DND-41 (cell line): ENCODE measurements around the gene TNFSF12.

Source experiments
- ATAC-seq: fragments of 200-7000 bp; cut with Tn5 transposase; 3 replicates; pipeline ENCODE4 v1.9.1; 2021; ENCODE audit warnings: low read depth; ENCODE audit not compliant: insufficient read depth
- DNase-seq: peaks from one replicate; pipeline ENCODE4 v3.0.0-alpha.2; 2020
- H2AFZ ChIP-seq: 2 replicates; pipeline ENCODE4 v1.6.0; 2012; ENCODE audit warnings: low read depth, low read length
- H3K27ac ChIP-seq: 2 replicates; pipeline ENCODE4 v1.5.1; 2012; ENCODE audit warnings: low read length, inconsistent platforms
- H3K27me3 ChIP-seq: fragments of 200-600 bp; sonication (generic); 2 replicates; pipeline ENCODE4 v1.6.0; 2012; ENCODE audit warnings: low read length, mild to moderate bottlenecking, inconsistent platforms; ENCODE audit not compliant: insufficient read depth, poor library complexity
- H3K36me3 ChIP-seq: 2 replicates; pipeline ENCODE4 v1.5.1; 2012; ENCODE audit warnings: low read length, inconsistent platforms; ENCODE audit not compliant: insufficient read depth
- H3K4me1 ChIP-seq: 2 replicates; pipeline ENCODE4 v1.5.1; 2012; ENCODE audit warnings: mild to moderate bottlenecking, low read length; ENCODE audit not compliant: insufficient read depth
- H3K4me2 ChIP-seq: 2 replicates; pipeline ENCODE4 v1.6.0; 2012; ENCODE audit warnings: mild to moderate bottlenecking, moderate library complexity, low read length, inconsistent platforms; ENCODE audit not compliant: insufficient read depth
- H3K4me3 ChIP-seq, 2 experiments: fragments of 200-600 bp in 1 of 2; shearing (Covaris generic) in 1 of 2; 2 replicates each; pipeline ENCODE4 v1.5.1; 2012 to 2016; ENCODE audit warnings: inconsistent platforms in 2 of 2, low read length in 2 of 2, mild to moderate bottlenecking in 2 of 2, low read depth in 1 of 2, moderate library complexity in 1 of 2
- H3K79me2 ChIP-seq: 2 replicates; pipeline ENCODE4 v1.6.0; 2012; ENCODE audit warnings: low read length, inconsistent platforms; ENCODE audit not compliant: insufficient read depth
- H3K9ac ChIP-seq: 2 replicates; pipeline ENCODE4 v1.6.0; 2012; ENCODE audit warnings: low read depth, mild to moderate bottlenecking, inconsistent platforms, low read length, moderate library complexity
- H3K9me3 ChIP-seq: 2 replicates; pipeline ENCODE4 v1.5.1; 2012; ENCODE audit warnings: low read length, moderate library complexity, mild to moderate bottlenecking, inconsistent platforms; ENCODE audit not compliant: insufficient read depth, severe bottlenecking
- H4K20me1 ChIP-seq: 2 replicates; pipeline ENCODE4 v1.6.0; 2012; ENCODE audit warnings: low read length; ENCODE audit not compliant: insufficient read depth
- CTCF ChIP-seq: IDR thresholded peaks from 2 replicates; pipeline ENCODE4 v1.5.1; 2012; ENCODE audit warnings: borderline replicate concordance, low read length, moderate library complexity, mild to moderate bottlenecking; ENCODE audit not compliant: poor library complexity, severe bottlenecking; ENCODE audit errors: extremely low read depth
- EZH2 ChIP-seq: IDR thresholded peaks from 3 replicates; pipeline ENCODE4 v1.6.1; 2012; ENCODE audit warnings: borderline replicate concordance, low read depth, mild to moderate bottlenecking, moderate library complexity, low read length, inconsistent platforms; ENCODE audit not compliant: severe bottlenecking

Gene TNFSF12

GRCh38 chr17:7606280-7606679, 57.4 kb downstream of the TNFSF12 start:
- H3K4me3 ChIP-seq: no peak overlapping the region
- H2AFZ ChIP-seq: no peak overlapping the region
- H3K36me3 ChIP-seq: peaks cover 68% of the 10 kb centered on the region
- H3K4me2 ChIP-seq: no peak overlapping the region
- H3K27ac ChIP-seq: no peak overlapping the region
- peaks cover 21% of the 10 kb centered on the region; the same call in 1 of the 2 replicates for H4K20me1 ChIP-seq
- ATAC-seq: no peak
- no peak overlapping the region for H3K9ac ChIP-seq
- no peaks in the 10 kb centered on the region for H3K9me3 ChIP-seq
- DNase-seq: no peak
- TF ChIP-seq EZH2 (no peak), CTCF (no peak)
- H3K79me2 ChIP-seq: peaks cover 47% of the 10 kb centered on the region
- no peaks in the 10 kb centered on the region for H3K27me3 ChIP-seq
- H3K4me1 ChIP-seq: peaks cover 13% of the 10 kb centered on the region
